Measurements from ENCODE around the gene NRL. TPM values are rescaled to one million over a fixed set of nuclear protein-coding genes. Genes with fewer than 3 reads are reported as not detected.

NRL gene
- total and polyA plus RNA-seq, 9 of the 15 experiments (the other 6 are each of a cell fraction or from before 2014, with no cell fraction given), result 0.07 to 2.7 (median 1.4) TPM; not detected in 1

DNA sequence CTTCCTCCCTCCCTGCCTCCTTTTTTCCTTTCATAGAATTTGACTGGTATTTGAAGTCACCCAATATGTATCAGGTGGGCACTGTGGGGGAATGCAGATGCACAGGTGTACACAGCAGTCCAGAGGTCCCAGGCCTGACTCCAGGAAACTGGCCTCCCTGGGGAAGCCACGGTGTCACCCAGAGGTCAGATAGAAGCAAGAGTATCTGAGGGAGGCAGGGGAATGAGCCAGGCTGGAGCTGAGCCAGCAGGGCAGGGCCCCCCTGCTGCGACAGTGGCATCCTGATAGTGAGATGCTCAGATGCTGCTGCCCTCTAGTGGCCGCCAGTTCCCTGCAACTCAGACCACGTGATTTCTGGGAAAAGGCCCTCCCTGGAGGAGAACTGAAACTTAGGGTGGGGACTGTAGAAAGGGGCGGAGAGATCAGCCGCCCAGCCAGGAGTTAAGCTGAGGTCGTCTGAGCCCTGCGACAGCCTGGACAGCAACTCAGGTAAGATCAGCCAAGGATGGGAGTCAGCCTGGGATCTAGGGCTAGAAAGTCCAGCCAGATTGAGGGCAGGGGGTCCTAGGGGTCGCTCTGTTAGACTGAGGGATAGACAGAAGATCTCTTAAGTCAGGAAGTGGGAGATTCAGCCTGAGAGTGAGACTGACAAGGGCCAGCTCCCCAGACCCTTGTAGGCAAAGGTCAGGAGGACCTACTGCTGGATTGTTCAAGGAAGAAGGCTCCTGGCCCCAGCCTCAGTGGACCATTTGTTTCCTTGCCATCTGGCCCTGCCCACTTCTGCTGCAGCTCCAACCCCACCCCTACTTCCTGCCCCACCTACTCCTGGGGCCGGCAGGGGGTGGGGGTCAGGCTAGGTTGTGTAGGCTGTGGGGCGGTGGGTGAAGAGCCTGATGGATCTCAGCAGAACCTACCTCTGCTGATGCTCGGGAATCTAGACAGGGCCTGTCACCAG lies 46.4 kb upstream of the NRL start, which contains the start of gene IRF9 (continued):
- TF ChIP-seq, protein P1, sequence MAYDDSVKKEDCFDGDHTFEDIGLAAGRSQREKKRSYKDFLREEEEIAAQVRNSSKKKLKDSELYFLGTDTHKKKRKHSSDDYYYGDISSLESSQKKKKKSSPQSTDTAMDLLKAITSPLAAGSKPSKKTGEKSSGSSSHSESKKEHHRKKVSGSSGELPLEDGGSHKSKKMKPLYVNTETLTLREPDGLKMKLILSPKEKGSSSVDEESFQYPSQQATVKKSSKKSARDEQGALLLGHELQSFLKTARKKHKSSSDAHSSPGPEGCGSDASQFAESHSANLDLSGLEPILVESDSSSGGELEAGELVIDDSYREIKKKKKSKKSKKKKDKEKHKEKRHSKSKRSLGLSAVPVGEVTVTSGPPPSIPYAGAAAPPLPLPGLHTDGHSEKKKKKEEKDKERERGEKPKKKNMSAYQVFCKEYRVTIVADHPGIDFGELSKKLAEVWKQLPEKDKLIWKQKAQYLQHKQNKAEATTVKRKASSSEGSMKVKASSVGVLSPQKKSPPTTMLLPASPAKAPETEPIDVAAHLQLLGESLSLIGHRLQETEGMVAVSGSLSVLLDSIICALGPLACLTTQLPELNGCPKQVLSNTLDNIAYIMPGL (CRISPR knock-in tag; IDR thresholded peaks at IDR 0.05), result no peak
- peak; percentile 73 for TF ChIP-seq POLR2A (conservative IDR thresholded peaks at IDR 0.05)
- TF ChIP-seq MAZ (CRISPR knock-in tag; conservative IDR thresholded peaks at IDR 0.05 in 1 of 2, IDR thresholded peaks at IDR 0.05 in 1 of 2), result peak; percentile 73 to 76; a peak in 3 of 4 replicates
- TF ChIP-seq, protein P2, sequence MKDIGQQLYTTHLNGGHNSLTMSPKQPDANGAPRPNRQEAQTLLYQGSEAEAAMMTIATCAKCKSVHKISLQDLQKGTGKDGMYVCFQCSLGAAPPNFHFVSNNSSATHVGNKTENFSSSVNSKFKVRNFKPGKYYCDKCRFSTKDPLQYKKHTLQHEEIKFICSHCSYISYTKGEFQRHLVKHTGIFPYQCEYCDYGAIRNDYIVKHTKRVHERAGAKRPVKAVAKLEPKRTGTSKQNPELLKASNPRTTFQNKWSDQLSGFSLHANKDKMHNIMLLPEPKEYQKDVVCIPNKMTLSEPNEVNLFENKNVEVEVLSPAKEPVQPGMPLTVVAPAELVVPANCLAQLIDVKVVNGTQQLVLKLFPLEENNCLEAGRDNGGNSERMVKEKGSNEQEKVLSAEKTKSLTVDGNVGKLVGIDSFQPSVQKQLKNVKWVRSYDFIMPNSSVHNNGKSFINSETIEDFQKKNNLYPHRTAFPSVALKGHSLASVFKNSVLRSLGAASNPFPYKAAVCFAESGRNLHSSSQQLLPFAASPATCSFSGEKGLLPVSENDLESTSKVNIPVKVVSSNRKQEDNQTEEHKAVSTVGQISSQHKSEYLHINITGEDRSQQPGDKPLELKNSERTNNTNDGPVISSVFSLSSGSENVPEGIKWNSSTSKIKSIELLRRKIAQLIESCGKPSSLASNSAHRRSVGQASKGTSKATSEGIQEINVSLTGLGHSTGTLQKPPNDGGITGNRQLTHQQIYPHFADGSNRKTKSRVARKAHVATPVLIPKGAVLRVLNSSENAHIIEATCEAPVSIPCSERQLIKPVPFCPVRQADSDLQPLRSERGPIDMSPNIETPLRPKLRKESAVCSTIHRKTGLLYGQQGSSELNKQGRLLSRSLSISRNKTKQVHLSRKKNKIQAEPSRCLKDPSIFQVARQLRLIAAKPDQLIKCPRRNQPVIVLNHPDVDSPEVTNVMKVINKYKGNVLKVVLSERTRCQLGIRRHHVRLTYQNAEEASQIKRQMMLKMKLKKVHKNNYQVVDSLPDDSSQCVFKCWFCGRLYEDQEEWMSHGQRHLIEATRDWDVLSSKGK (CRISPR knock-in tag; IDR thresholded peaks at IDR 0.05), result no peak
- no peak for TF ChIP-seq ZNF436 (CRISPR knock-in tag; IDR thresholded peaks at IDR 0.05)
- TF ChIP-seq MXI1 (IDR thresholded peaks at IDR 0.05; ENCODE audit: low read depth, low read length), result no peak
- TF ChIP-seq, protein P3, sequence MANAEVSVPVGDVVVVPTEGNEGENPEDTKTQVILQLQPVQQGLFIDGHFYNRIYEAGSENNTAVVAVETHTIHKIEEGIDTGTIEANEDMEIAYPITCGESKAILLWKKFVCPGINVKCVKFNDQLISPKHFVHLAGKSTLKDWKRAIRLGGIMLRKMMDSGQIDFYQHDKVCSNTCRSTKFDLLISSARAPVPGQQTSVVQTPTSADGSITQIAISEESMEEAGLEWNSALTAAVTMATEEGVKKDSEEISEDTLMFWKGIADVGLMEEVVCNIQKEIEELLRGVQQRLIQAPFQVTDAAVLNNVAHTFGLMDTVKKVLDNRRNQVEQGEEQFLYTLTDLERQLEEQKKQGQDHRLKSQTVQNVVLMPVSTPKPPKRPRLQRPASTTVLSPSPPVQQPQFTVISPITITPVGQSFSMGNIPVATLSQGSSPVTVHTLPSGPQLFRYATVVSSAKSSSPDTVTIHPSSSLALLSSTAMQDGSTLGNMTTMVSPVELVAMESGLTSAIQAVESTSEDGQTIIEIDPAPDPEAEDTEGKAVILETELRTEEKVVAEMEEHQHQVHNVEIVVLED (CRISPR knock-in tag; IDR thresholded peaks at IDR 0.05), result no peak
- TF ChIP-seq PCBP1 (IDR thresholded peaks at IDR 0.05; ENCODE audit: low read depth, low read length, poor library complexity, severe bottlenecking), result no peak
- TF ChIP-seq ERF (CRISPR knock-in tag; IDR thresholded peaks at IDR 0.05), result no peak
- TF ChIP-seq FUS (optimal IDR thresholded peaks at IDR 0.05; ENCODE audit: low read depth, low read length), result no peak
- no peak for TF ChIP-seq CBX2 (IDR thresholded peaks at IDR 0.05; ENCODE audit: insufficient read depth, low read length, poor library complexity, severe bottlenecking)
- TF ChIP-seq PURB (CRISPR knock-in tag; IDR thresholded peaks at IDR 0.05; ENCODE audit: low read depth), result no peak
- no peak for TF ChIP-seq DACH1 (IDR thresholded peaks at IDR 0.05; ENCODE audit: partially characterized antibody)
- TF ChIP-seq, protein P4, sequence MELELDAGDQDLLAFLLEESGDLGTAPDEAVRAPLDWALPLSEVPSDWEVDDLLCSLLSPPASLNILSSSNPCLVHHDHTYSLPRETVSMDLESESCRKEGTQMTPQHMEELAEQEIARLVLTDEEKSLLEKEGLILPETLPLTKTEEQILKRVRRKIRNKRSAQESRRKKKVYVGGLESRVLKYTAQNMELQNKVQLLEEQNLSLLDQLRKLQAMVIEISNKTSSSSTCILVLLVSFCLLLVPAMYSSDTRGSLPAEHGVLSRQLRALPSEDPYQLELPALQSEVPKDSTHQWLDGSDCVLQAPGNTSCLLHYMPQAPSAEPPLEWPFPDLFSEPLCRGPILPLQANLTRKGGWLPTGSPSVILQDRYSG (tag; conservative IDR thresholded peaks at IDR 0.05; ENCODE audit: low read depth), result no peak
- no peak for TF ChIP-seq MBD1 (CRISPR knock-in tag; IDR thresholded peaks at IDR 0.05)
- no peak for TF ChIP-seq ZNF695 (CRISPR knock-in tag; IDR thresholded peaks at IDR 0.05)
